Urinary bladder (tissue), 4 donors: ENCODE data around the gene TMLHE. TPM values are rescaled to one million over a fixed set of nuclear protein-coding genes. Genes with fewer than 3 reads are reported as not detected.
"Not testable (repeated sequence)": the region's sequence is repeated elsewhere in the genome, so short reads cannot be mapped to it uniquely, and the experiment has no call there.

Experiments used
- DNase-seq: peaks from one replicate; pipeline ENCODE4 v3.0.0-alpha.2; 2015; ENCODE audit errors: extremely low spot score
- H3K27ac ChIP-seq: one replicate; pipeline ENCODE4 v1.5.1; 2013; ENCODE audit warnings: low read depth, mild to moderate bottlenecking, moderate library complexity
- H3K36me3 ChIP-seq: one replicate; pipeline ENCODE4 v1.6.1; 2013; ENCODE audit warnings: mild to moderate bottlenecking, moderate library complexity; ENCODE audit not compliant: insufficient read depth
- H3K4me1 ChIP-seq: one replicate; pipeline ENCODE4 v1.6.1; 2013; ENCODE audit warnings: mild to moderate bottlenecking, moderate library complexity; ENCODE audit not compliant: insufficient read depth
- H3K4me3 ChIP-seq: one replicate; pipeline ENCODE4 v1.5.1; 2013; ENCODE audit warnings: low read depth, low read length
- WGBS: extraction: QIAGEN DNeasy Blood & Tissue Kit; methylation state at CpG from one replicate; pipeline ENCODE4 v1.1.7; 2013; 5-methylcytosine and 5-hydroxymethylcytosine counted together
- polyA plus RNA-seq: library from polyadenylated mRNA; stranded (reverse); fragments of 200-250 nt; gene quantifications from one replicate; pipeline ENCODE4 v1.2.3, GENCODE V29; 2013
- small RNA-seq: library from RNA; depleted of rRNA; stranded (forward); fragments of <200 nt; gene quantifications from one replicate; pipeline ENCODE3, GENCODE V24; 2014
- total RNA-seq: library from RNA; depleted of rRNA; stranded (reverse); fragments of >200 nt; gene quantifications from one replicate; pipeline ENCODE4 v1.2.3, GENCODE V29; 2014
- donor health status: healthy with polysubstance abuse.
- donor health status: healthy.

Gene TMLHE
- total and polyA plus RNA-seq, 2 donors, result 12.5 to 28.1 TPM

DNA sequence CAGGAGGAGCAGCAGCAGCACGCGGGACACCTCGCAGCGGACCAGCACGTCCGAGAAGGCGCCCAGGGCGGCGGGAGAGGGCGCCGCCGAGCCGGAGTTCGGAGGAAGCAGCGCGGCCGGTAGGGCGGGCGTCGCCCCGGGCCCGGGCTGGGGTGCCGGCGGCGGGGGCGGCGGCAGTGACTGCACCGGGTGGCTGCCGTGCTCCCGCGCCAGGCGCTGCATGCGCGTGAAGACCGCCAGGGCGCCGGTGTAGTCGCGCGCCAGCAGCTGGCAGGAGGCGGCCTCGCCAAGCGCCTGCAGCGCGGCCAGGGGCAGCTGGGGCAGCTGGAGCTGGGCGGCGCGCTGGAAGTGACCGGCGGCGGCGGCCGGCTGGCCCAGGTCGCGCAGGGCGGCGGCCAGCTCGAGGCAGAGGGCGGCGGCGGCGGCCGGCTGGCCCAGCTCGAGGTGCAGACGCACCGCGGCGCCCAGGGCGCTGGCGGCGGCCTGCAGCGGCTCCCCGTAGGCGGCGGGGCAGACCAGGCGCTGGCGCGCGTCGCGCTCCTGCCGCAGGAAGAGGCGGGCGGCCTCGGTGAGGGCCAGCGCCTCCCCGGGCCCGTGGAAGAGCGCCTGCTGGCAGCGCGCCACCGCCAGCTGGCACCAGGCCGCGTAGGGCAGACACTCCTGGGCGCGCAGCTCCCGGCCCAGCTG is 154.8 kb downstream of the TMLHE start:
- not testable (repeated sequence) for DNase-seq, H3K36me3 ChIP-seq, H3K4me3 ChIP-seq, H3K27ac ChIP-seq, H3K4me1 ChIP-seq
- no CpG with 5 or more reads among the region's 97 CpGs for WGBS

DNA sequence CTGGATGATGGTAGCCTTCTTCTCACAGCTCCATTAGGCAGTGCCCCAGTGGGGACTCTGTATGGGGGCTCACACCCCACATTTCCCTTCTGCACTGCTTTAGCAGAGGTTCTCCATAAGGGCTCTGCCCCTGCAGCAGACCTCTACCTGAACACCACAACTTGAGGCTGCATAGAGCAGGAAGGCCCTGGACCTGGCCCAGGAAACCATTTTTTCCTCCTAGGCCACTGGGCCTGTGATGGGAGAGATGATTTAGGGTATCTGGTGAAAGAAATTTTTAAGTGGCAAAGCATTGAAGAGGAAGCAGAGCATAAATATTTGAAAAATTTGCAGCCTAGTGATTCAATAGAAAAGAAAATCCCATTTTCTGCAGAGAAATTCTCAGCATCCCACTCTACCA is 171.7 kb downstream of the TMLHE start:
- DNase-seq, result no peak
- Histone ChIP-seq H3K27ac (no peak overlapping the region), H3K36me3 (no peaks in the 10 kb centered on the region), H3K4me1 (no peaks in the 10 kb centered on the region), H3K4me3 (no peak overlapping the region)

Small RNAs within 50 kb of the gene (small RNA-seq; reads per million reads assigned to genes)
- gene MIR1184-3, result not detected

Other genes with a start within 250 kb of the TMLHE start
- not detected for gene F8A2, start 230.9 kb downstream of the TMLHE start, total RNA-seq
- gene F8A2, start 230.9 kb downstream of the TMLHE start, polyA plus RNA-seq, result not detected
- gene F8A3, start 154.3 kb downstream of the TMLHE start, total RNA-seq, result 1.6 TPM
- 6.4 TPM for gene F8A3, start 154.3 kb downstream of the TMLHE start, polyA plus RNA-seq
- gene SPRY3, start 366 bp downstream of the TMLHE start, total RNA-seq, result 3.0 TPM
- 0.60 TPM for gene SPRY3, start 366 bp downstream of the TMLHE start, polyA plus RNA-seq